ENCODE results near the gene ABHD2. TPM values are rescaled to one million over a fixed set of nuclear protein-coding genes. Genes with fewer than 3 reads are reported as not detected.
"Not testable (repeated sequence)": the region's sequence is repeated elsewhere in the genome, so short reads cannot be mapped to it uniquely, and the experiment has no call there.

Gene ABHD2
- polyA plus RNA-seq, 3 donors, result 26.5 to 31.7 (median 29.0) TPM

- DNase-seq, result no peak
Observed at GRCh38 chr15:89118481-89118989, 30.3 kb downstream of the ABHD2 start.

DNA sequence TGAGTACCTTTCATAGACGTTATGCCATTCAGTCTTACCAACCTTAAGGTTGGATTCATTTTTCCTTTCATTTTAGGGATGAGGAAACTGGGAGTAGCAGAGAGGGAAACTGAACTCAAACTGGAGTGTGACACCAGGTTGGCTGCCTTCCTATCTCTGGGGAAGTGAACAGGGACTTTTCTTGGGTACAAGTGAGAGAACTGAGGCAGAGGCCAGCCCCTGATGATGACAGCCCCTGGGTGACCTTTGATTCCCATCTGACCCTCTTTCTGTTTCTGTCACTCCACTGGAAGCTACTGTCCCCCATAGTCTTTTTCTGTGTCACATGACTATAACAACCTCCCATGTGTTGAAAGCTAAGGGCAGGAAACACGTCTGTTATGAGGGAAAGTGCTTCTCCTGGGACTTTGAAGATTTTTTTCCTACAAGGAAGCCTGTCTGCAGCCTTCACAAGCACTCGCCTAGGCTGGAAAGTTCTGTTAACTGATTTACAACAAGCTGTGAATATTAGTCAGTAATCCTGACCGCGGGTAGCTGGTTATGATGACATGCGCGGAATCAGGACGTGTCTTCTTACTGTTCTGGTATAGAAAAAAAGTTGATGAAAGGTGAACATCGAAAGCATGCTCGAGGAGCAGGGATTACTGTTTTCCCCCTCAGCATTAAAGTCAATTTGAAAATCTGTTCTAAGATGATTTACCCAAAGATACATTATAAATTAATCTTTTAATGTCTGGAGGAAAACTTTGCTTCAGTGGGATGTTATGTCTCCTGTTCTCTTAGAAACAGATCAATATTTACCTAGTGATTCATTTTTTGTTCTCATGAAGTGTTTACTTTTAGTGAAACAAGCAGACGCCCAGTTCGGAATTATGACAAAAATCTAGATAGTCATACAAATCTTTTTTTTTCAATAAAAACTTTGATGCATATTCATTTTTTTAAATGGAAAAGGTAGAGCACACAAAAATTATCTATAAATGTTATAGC lies 31.5 kb downstream of the ABHD2 start:
- no peak for DNase-seq

GRCh38 chr15:89120479-89121000 lies 32.3 kb downstream of the ABHD2 start:
- DNase-seq, result not testable (repeated sequence)

DNA sequence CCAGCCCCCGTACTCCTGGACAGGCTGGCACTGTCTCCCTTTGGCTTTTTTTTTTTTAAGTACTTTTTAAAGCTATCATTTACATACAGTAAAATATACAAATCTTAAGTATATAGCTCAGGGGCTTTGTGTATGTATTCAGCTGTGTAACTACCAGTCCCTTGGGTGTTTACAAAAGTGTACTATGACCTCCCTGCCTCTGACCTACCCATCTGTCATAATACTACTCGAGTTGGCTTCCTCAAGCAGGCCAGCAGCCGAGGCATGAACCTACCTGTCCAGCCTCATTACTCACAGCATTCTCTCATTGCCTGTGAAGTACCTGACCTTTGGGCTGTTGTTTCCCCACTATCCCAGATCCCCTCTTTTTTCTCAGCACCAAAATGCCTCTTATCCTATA lies 33.2 kb downstream of the ABHD2 start:
- DNase-seq, result no peak

DNA sequence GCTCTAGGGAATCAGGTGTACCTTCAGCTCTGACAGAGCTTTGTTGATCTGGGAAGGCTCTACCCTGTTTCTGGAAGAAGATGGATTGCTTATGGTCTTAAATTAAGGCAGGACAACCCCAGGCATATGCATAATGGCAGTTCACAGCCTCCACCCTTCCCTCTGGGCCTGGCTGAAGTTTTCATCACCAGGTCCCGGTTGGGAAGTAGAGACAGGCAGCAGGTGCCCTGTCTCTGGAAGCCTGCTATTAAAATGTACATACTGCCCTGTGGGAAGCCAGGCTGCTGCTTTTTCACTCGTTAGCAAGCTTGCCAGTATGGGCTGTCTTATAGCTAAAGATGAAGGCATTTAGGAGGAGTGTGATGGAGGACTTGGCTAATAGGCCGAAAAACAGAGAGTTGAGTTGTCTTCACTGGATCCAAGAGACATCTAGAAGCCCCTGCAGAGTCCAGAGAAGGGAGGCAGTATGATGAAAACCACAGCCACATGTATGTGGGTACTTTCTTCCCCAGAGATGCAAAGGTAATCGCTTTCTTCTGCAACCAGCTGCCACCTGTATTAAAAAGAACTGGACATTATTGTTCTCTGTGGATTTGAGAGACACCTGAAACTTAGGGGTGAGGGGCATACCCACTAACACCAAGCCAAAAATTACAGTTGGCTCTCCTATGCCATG lies 34.4 kb downstream of the ABHD2 start:
- no peak for DNase-seq

GRCh38 chr15:89123181-89123525 lies 34.9 kb downstream of the ABHD2 start:
- DNase-seq, result no peak

DNA sequence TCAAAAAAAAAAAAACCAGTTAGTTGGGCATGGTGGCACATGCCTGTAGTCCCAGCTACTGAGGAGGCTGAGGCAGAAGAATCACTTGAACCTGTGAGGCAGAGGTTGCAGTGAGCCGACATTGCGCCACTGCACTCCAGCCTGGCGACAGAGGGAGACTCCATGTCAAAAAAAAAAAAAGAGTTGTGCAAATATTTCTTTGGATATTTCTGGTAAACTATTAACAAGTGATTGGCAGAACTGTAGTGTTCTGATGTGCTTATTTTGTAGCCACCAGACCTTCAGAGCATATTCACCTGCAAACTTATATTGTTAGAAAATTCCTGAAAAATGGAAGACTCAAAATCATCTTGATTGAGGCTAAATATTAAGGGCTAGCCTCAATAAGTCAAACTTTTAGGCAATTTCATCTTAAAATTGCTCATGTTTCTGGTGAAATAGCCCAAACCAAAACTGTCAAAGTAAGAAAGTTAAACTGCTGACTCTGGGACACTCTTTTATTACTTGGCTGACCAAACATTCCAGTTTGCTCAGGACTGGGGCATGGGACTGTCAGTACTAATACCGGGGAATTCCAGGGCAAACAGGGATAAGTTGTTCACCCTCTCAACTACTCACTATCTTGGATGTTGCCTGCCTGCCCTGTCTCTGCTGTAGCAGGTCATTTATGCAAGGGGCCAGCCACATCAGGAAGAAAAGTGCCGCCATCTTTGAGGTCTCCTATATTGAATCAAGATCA lies 37.0 kb downstream of the ABHD2 start:
- no peak for DNase-seq

DNA sequence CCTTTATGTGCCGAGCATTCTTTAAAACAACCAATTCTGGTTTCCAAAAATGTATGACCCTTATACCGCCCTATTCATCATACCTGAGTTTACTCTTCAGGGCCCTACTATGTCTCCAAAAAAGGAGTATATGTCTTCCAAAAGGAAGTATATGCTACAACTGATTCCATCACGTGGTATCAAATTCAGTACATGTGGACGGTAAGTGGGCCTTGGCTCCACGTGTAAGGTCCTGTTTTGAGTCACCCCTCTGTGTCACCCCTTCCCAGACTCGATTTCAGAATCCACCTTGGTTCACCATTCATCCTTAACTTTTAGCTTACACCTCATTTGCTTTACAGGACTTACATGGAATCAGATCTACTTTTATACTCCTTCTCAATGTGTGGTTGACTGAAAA lies 37.8 kb downstream of the ABHD2 start:
- DNase-seq, result no peak

DNA sequence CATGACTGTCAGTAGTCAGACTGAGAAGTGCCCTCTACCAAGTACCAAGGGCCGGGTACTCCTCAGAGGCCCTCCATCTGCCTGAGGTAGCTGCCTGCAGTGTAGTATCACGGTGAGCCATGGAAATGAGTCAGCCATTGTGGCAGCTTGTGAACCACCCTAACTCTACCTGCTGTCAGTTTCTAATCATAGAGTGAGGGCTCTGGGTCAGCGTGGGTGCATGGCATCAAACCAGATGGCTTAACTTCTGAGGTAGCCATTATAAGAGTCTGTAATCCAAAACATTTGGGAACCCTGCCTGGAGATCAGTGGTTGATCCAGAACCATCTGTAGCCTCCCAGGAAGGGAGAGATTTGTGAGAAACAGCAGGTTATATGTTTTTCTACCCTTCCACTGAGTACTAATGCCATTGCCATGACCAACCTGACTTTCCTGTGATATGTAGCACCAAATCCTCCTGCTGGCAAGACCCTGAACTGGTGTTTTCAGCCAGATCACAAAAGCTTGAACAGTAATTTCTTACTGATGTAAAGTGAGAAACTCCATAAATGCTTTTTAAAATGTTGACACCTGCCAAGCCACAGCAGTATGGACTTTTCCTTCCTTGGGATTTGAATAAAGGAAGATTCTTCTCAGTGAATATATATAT lies 38.9 kb downstream of the ABHD2 start:
- DNase-seq, result no peak

GRCh38 chr15:89128320-89129122 lies 40.3 kb downstream of the ABHD2 start:
- DNase-seq, result no peak

DNA sequence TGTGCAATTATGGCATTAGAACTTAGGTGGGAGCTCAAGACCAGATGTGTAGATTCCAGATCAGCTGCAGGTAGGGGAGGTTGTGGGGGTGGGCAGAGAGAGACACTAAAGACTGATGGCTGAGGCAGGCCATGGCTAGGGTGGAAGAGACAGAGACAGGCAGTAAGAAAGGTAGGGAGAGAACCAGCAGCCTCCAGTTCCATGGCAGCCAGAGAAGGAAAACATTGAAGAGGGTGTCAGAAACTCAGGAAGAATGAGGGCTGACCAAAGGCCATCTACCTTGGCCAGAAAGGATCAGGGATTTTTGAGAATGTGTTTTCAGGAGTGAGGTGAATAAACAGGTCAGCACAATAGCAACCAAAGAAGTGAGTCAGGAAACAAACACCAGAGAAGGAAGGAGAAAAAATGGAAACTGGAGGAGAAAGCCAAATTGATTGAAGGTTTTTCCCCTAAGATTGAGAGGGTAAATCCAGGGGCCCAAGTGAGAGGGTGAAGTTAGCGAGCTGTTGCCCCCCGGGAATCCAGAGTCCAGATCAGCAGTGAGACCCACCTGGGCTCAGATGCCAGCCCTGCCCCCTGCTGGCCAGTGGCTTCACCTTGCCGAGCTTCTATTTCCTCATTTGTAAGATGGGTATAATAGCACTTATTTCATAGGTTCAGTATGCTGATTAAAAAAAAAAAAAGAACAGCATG lies 41.0 kb downstream of the ABHD2 start:
- no peak for DNase-seq

DNA sequence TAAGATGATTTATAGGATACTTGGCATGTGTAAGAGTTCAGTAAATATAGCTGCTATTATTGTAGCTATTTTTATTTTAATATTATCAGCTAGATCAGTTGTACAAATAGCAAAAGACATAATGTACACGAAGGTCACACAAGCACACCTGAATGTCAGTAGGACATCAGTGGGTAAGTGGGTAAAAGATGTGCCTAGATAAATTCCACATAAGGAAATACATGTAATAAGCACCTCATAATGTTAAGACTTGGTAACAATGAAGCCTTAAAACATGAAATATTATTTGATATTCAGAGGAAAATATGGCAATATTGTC lies 41.5 kb downstream of the ABHD2 start:
- DNase-seq, result no peak

GRCh38 chr15:89130201-89130600 lies 41.9 kb downstream of the ABHD2 start:
- DNase-seq, result no peak

DNA sequence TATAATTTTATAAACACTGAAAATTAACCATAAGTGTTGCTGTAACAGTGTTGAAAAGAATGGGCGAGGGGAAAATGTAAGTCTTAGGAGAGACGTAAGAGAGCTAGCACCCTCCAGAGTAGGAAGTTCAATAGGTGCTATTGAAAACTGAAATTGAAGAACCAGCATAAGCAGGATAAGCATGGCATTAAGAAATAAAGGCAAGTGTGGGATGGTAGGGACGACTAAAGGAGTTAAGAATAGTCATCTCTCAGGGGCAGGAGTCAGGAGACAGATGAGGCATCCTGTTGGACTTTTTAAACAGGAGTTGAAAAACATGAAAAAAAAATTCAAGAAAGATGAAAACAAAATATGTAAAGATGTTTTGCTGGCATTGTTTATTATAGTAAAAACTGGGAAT lies 43.5 kb downstream of the ABHD2 start:
- no peak for DNase-seq

- DNase-seq, result no peak
Observed at GRCh38 chr15:89132611-89133507, 44.6 kb downstream of the ABHD2 start.

GRCh38 chr15:89135387-89136077 lies 47.3 kb downstream of the ABHD2 start:
- not testable (repeated sequence) for DNase-seq

- DNase-seq, result no peak
Observed at GRCh38 chr15:89136078-89136806, 48.0 kb downstream of the ABHD2 start.

Data from renal pelvis (tissue), 4 donors.